Ishikawa (cell line): Measurements from ENCODE around the gene RALGPS1.

ENCODE experiments used
- CEBPB ChIP-seq: IDR thresholded peaks from 2 replicates; pipeline ENCODE4 v1.6.1; 2012
- CREB1 ChIP-seq: IDR thresholded peaks from 2 replicates; pipeline ENCODE4 v1.6.1; 2012; ENCODE audit warnings: low read depth
- EGR1 ChIP-seq: IDR thresholded peaks from 2 replicates; pipeline ENCODE4 v1.6.1; 2012
- EP300 ChIP-seq: IDR thresholded peaks from 2 replicates; pipeline ENCODE4 v1.6.1; 2012; ENCODE audit warnings: borderline replicate concordance
- FOXM1 ChIP-seq: IDR thresholded peaks from 2 replicates; pipeline ENCODE4 v1.6.1; 2012; ENCODE audit warnings: low read depth, borderline replicate concordance
- NFIC ChIP-seq: IDR thresholded peaks from 2 replicates; pipeline ENCODE4 v1.6.1; 2012
- RAD21 ChIP-seq: IDR thresholded peaks from 2 replicates; pipeline ENCODE4 v1.6.1; 2012; ENCODE audit warnings: low read depth
- TAF1 ChIP-seq: IDR thresholded peaks from 2 replicates; pipeline ENCODE4 v1.6.1; 2012; ENCODE audit warnings: low read depth, mild to moderate bottlenecking
- TCF12 ChIP-seq: IDR thresholded peaks from 2 replicates; pipeline ENCODE4 v1.6.1; 2012; ENCODE audit warnings: low read depth
- ZBTB7A ChIP-seq: IDR thresholded peaks from 2 replicates; pipeline ENCODE4 v1.6.1; 2012; ENCODE audit warnings: low read depth
- TF ChIP-seq, protein P1 (sequence below): IDR thresholded peaks from 2 replicates; pipeline ENCODE4 v1.6.1; 2012

DNA sequence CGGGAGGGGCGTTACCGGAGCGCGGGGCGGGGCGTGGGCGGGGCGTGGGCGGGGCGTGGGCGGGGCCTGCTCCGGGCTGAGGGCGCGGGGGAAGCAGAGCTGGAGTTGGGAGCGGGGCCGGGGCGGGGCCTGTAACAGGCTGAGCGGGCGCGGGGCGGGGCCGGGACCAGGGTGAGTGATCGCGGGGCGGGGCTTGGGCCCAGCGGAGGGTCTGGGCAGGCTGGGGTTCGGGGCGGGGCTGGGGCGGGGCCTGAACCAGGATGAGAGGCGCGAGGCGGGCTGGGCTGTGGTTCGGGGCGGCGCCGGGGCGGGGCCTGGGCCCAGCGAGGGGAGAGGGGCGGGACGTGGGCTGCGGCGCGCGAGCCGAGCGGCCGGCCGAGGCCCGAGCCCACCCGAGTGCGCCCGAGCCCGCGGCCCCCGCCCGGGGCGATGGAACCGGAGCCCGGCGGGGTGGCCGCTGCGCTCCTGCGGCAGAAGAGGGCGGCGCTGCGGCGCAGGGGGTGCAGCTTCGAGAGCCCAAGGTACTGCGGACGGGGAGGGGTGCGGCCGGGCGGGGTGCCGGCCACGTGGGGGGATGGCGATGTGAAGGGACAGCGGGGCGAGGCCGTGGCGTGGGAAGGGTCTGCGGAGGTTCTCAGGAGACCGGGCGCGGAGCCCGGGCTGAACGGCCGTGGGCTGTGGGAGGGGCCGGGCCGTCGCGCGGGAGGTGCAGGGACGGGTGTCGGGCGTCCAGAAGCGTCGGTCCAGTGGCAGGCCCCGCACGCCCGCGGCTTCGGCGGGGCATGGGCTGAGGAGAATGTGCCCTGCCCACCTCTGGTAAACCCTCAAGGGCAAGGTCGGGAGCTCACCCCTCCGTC lies 310.5 kb downstream of the RALGPS1 start:
- no peak for TF ChIP-seq NFIC
- TF ChIP-seq EGR1, result no peak
- TF ChIP-seq, protein P1, sequence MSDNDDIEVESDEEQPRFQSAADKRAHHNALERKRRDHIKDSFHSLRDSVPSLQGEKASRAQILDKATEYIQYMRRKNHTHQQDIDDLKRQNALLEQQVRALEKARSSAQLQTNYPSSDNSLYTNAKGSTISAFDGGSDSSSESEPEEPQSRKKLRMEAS, result peak; percentile 90
- TF ChIP-seq ZBTB7A, result peak; percentile 63
- no peak for TF ChIP-seq CEBPB
- TF ChIP-seq TCF12, result no peak
- no peak for TF ChIP-seq EP300
- TF ChIP-seq TAF1, result 0 out of 2 replicates have a peak, but pooled peaks have one; percentile 41
- TF ChIP-seq RAD21, result no peak
- no peak for TF ChIP-seq CREB1
- TF ChIP-seq FOXM1, result no peak
